Cardiac muscle cell (in vitro differentiated cells and primary cell): Measurements from ENCODE around the gene EXOSC5. TPM values are rescaled to one million over a fixed set of nuclear protein-coding genes. Genes with fewer than 3 reads are reported as not detected.
A peak's percentile ranks its signal among the peaks of the same experiment; 100 is the strongest.
"Not testable (repeated sequence)": the region's sequence is repeated elsewhere in the genome, so short reads cannot be mapped to it uniquely, and the experiment has no call there.

Experiments used
- DNase-seq, 2 donors: peaks; one replicate each; pipeline versions ENCODE4 v3.0.0 to v3.0.0-alpha.2; 2010 to 2017; ENCODE audit warnings: low read depth in 1 of 2, low spot score in 1 of 2
- H3K27ac ChIP-seq: fragments of 200-600 bp; sonication (generic); 2 replicates; pipeline ENCODE4 v1.5.1; 2016
- H3K27me3 ChIP-seq: fragments of 200-600 bp; sonication (generic); 2 replicates; pipeline ENCODE4 v1.6.0; 2016; ENCODE audit warnings: control low read depth
- H3K36me3 ChIP-seq: fragments of 200-600 bp; sonication (generic); 2 replicates; pipeline ENCODE4 v1.5.1; 2016; ENCODE audit warnings: control low read depth
- H3K4me1 ChIP-seq: fragments of 200-600 bp; sonication (generic); 2 replicates; pipeline ENCODE4 v1.8.1; 2017; ENCODE audit warnings: low read depth, mild to moderate bottlenecking, mixed run types
- H3K4me3 ChIP-seq: fragments of 200-600 bp; sonication (generic); 2 replicates; pipeline ENCODE4 v1.5.1; 2016; ENCODE audit warnings: mild to moderate bottlenecking
- H3K9me3 ChIP-seq: fragments of 200-600 bp; sonication (generic); 2 replicates; pipeline ENCODE4 v1.5.1; 2017; ENCODE audit warnings: low read depth, mild to moderate bottlenecking, control low read depth
- polyA plus RNA-seq: library from polyadenylated mRNA; unstranded; fragments of >200 nt; fragmentation: Nextera tagmentation; extraction: Ambion mirVana; gene quantifications from 2 replicates; pipeline ENCODE4 v1.2.1, GENCODE V29; 2016
- total RNA-seq: library from RNA; depleted of rRNA; stranded (reverse); fragments of >200 nt; gene quantifications from 2 replicates; pipeline ENCODE4 v1.2.3, GENCODE V29; 2016
- TF ChIP-seq, protein P1 (sequence below): IDR thresholded peaks from 2 replicates; pipeline ENCODE4 v1.5.1; 2012; ENCODE audit warnings: low read depth, mild to moderate bottlenecking, low read length

The EXOSC5 gene
- total and polyA plus RNA-seq, 2 experiments from 2014 or later, result 31.4 to 53.0 TPM

DNA sequence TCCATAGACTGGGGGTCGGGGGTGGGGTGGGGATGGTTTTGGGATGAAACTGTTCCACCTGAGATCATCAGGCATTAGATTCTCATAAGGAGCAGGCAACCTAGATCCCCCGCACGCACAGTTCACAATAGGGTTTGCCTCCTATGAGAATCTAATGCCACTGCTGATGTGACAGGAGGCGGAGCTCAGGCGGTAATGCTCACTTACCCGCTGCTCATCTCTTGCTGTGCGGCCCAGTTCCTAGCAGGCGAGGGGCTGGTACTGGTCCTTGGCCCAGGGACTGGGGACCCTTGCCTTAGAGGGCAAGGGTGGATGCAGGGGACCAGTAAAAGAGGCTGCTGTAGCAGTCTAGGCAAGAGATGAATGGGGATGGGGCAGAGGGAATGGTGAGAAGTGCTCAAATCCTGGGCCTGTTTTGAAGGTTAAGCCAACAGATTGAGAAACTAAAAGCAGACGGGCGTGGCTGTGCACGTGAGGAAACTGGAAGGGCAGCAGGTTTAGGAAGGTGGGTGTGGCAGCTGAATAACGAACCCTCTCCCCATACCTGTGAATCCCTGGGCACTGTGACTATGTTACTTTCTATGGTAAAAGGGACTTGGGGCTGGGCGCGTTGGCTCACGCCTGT, 44.3 kb upstream of the EXOSC5 start:
- TF ChIP-seq, protein P1, sequence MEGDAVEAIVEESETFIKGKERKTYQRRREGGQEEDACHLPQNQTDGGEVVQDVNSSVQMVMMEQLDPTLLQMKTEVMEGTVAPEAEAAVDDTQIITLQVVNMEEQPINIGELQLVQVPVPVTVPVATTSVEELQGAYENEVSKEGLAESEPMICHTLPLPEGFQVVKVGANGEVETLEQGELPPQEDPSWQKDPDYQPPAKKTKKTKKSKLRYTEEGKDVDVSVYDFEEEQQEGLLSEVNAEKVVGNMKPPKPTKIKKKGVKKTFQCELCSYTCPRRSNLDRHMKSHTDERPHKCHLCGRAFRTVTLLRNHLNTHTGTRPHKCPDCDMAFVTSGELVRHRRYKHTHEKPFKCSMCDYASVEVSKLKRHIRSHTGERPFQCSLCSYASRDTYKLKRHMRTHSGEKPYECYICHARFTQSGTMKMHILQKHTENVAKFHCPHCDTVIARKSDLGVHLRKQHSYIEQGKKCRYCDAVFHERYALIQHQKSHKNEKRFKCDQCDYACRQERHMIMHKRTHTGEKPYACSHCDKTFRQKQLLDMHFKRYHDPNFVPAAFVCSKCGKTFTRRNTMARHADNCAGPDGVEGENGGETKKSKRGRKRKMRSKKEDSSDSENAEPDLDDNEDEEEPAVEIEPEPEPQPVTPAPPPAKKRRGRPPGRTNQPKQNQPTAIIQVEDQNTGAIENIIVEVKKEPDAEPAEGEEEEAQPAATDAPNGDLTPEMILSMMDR, result no peak
- H3K4me1 ChIP-seq, result no peaks in the 10 kb centered on the region
- H3K36me3 ChIP-seq, result no peaks in the 10 kb centered on the region
- peaks cover 2% of the 10 kb centered on the region for H3K27me3 ChIP-seq
- no peak for DNase-seq
- no peak overlapping the region for H3K27ac ChIP-seq
- H3K4me3 ChIP-seq, result no peak overlapping the region
- no peaks in the 10 kb centered on the region for H3K9me3 ChIP-seq

DNA sequence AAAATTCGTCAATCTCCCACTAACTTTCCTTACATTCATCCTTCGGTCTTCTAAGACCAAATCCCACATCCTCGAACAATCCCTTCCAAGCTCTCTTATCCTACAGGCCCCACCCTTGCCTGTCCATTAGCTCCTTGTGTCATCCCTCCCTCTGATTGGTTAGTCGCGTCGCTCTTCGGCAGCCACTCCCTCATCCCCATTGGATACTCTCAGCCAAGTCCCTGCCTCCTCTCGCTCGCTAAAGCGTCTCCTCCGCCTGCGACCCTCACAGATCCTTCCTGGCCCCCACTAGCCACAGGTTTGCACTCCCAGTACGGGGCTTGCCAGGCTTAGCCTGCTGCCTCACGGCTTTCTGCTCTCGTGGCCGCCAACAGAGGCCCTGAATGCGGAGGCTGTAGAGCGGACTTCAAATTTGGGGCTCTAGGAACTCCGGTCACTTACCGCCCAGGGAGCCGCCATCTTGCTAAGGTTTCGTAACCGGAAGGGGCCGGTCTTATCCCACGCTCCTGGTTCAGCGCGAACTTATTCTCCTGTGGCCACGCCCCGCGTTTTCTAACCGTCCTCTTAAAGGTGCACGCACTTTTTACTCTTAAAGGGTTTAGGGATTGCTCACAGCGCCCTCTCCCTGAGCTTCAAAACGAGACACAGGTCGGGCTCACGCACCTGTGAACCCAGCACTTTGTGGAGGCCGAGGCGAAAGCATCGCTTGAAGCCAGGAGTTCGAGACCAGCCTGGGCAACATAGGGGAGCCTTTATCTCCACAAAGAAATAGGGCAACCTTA, 42.5 kb upstream of the EXOSC5 start, which contains the start of gene DMAC2:
Gene DMAC2 (minus strand): TSS at position 472 of the 782 bp plus-strand sequence. CDS start 13 bp downstream, at position 459.
- H3K27ac ChIP-seq, result peak within 1 kb of the TSS; percentile 96
- TF ChIP-seq, protein P1, result peak; percentile 50
- H3K9me3 ChIP-seq, result no peaks in the 10 kb centered on the region
- peak; percentile 98 to 100 for DNase-seq
- no peaks in the 10 kb centered on the region for H3K4me1 ChIP-seq
- peaks cover 2% of the 10 kb centered on the region for H3K27me3 ChIP-seq
- H3K4me3 ChIP-seq, result peak within 1 kb of the TSS; percentile 63
- H3K36me3 ChIP-seq, result no peaks in the 10 kb centered on the region

DNA sequence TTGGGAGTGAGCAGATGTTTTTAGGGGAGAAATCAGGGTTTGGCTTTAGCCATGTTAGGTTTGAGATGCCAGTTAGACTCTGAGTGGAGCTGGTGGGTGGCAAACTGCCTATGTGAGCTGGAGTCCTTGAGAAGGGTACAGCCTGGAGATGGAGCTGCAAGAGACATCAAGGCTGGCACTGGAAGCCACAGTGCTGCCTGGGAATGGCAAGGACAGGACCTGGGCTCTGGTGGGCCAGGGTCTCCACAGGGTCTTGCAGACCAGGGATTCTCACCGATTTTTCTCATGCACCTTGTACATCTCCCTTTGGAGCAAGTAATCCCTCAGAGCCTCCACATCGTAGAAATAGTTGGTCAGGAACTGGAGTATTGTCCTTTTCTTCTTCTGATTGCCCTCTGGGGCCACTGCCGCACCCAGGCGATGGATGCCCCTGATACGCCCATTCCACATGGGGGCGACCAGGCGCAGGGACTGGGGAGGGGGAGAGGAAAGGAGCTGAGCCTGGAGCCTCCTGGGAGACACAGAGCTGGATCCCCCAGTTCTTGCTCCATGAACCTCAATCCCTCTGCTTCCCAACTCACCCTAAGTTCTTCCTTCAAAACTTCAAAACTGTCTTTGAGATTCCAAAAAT, 40.9 kb upstream of the EXOSC5 start:
- TF ChIP-seq, protein P1, result no peak
- DNase-seq, result no peak

DNA sequence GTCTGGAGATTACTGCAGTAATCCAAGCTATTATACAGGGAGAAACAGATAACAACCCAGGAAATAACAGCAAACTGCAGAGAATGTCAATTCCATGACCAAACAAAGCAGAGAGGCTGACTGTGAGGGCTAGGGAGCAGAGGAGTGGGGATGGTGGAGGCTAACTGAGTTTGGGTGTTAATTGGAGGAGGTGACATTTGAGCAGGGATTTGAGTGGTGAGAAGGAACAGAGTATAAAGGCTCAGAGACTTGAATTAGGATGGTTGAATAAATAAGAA, 39.5 kb upstream of the EXOSC5 start:
- DNase-seq, result no peak
- TF ChIP-seq, protein P1, result no peak

More for the DNA sequence above, 40.9 kb upstream of the EXOSC5 start:
- peaks cover 9% of the 10 kb centered on the region for H3K4me1 ChIP-seq
- H3K27me3 ChIP-seq, result no peaks in the 10 kb centered on the region
- no peak overlapping the region for H3K27ac ChIP-seq
- H3K36me3 ChIP-seq, result peaks cover 2% of the 10 kb centered on the region
- no peak overlapping the region for H3K4me3 ChIP-seq
- no peaks in the 10 kb centered on the region for H3K9me3 ChIP-seq

DNA sequence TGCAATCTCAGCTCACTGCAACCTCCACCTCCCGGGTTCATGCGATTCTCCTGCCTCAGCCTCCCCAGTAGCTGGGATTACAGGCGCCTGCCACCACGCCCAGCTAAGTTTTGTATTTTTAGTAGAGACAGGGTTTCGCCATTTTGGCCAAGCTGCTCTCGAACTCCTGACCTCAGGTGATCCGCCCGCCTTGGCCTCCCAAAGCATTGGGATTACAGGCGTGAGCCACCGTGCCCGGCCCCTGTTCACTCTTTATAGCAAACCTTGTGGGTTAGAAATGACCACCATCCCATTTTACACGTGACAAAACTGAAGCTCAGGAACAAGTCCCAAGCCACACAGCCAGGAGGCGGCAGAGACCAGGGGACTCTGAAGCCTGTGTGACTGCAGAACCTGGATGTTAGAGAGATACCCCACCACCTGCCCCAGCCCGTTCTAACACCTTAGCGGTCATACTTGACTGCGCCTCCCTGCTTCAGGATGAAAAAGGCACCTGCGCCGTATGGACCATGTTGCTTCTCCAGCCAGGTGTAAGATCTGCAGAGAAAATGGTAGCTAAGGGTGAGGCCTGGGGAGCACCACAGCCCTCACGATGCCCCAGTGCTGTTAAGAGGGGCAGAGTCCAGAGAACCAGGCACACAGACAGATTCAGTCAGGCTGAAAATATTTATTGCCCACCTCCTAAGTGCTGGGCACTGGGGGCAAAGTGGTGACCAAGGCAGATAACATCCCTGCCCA, 38.9 kb upstream of the EXOSC5 start:
- no peak for DNase-seq
- H3K4me3 ChIP-seq, result no peak overlapping the region

More for the DNA sequence above, 39.5 kb upstream of the EXOSC5 start:
- H3K27ac ChIP-seq, result no peak overlapping the region
- no peak overlapping the region for H3K4me3 ChIP-seq
- H3K4me1 ChIP-seq, result peaks cover 21% of the 10 kb centered on the region
- peaks cover 5% of the 10 kb centered on the region for H3K36me3 ChIP-seq
- H3K27me3 ChIP-seq, result no peaks in the 10 kb centered on the region
- H3K9me3 ChIP-seq, result no peaks in the 10 kb centered on the region

DNA sequence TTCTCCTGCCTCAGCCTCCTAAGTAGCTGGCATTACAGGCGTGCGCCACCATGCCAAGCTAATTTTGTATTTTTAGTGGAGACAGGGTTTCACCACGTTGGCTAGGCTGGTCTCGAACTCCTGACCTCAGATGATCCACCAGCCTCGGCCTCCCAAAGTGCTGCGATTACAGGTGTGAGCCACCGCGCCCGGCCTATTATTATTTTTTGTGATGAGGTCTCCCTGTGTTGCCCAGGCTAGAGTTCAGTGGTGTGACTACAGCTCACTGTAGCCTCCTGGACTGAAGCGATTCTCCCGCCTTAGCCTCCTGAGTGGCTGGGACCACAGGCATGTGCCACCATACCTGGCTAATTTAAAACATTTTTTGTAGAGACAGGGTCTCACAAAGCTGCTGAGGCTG, 38.2 kb upstream of the EXOSC5 start:
- peaks cover 30% of the 10 kb centered on the region for H3K4me1 ChIP-seq
- not testable (repeated sequence) for H3K27ac ChIP-seq, H3K4me3 ChIP-seq, DNase-seq, H3K9me3 ChIP-seq, H3K36me3 ChIP-seq, H3K27me3 ChIP-seq

More for the DNA sequence above, 38.9 kb upstream of the EXOSC5 start:
- peaks cover 5% of the 10 kb centered on the region for H3K36me3 ChIP-seq
- TF ChIP-seq, protein P1, result no peak
- no peaks in the 10 kb centered on the region for H3K9me3 ChIP-seq
- H3K27me3 ChIP-seq, result no peaks in the 10 kb centered on the region
- H3K27ac ChIP-seq, result no peak overlapping the region
- peaks cover 26% of the 10 kb centered on the region for H3K4me1 ChIP-seq
